MG63 (cell line): ENCODE data around the gene CYP2C8. TPM values are rescaled to one million over a fixed set of nuclear protein-coding genes. Genes with fewer than 3 reads are reported as not detected.

Experiments used
- DNase-seq: peaks from one replicate; pipeline ENCODE4 v3.0.0-alpha.2; 2020
- H3K27me3 ChIP-seq: fragments of 250-450 bp; sonication (Bioruptor Pico); 2 replicates; pipeline ENCODE4 v1.5.1; 2020; ENCODE audit warnings: mild to moderate bottlenecking, moderate library complexity
- H3K36me3 ChIP-seq: fragments of 250-450 bp; sonication (Bioruptor Pico); 2 replicates; pipeline ENCODE4 v1.5.1; 2020; ENCODE audit warnings: mild to moderate bottlenecking, moderate library complexity
- H3K4me3 ChIP-seq: fragments of 250-450 bp; sonication (Bioruptor Pico); 2 replicates; pipeline ENCODE4 v1.5.1; 2020; ENCODE audit warnings: mild to moderate bottlenecking, moderate library complexity
- H3K9me3 ChIP-seq: fragments of 250-450 bp; sonication (Bioruptor Pico); 2 replicates; pipeline ENCODE4 v1.5.1; 2020; ENCODE audit warnings: mild to moderate bottlenecking, moderate library complexity
- total RNA-seq: library from RNA; depleted of rRNA; stranded (reverse); fragments of >200 nt; shearing (Covaris generic); gene quantifications from 2 replicates; pipeline ENCODE4 v1.2.3, GENCODE V29; 2014; ENCODE audit warnings: low replicate concordance; rRNA removed

Gene CYP2C8
- total RNA-seq, 1 experiment from 2014 or later: not detected

- H3K4me3 ChIP-seq: no peak overlapping the region
- no peaks in the 10 kb centered on the region for H3K36me3 ChIP-seq
Measured at GRCh38 chr10:94997741-94998174, 71.5 kb downstream of the CYP2C8 start.

GRCh38 chr10:94992811-94993210 is 76.5 kb downstream of the CYP2C8 start:
- Histone ChIP-seq H3K9me3 (peaks cover 4% of the 10 kb centered on the region; the same call in 1 of the 2 replicates), H3K27me3 (no peaks in the 10 kb centered on the region), H3K36me3 (no peaks in the 10 kb centered on the region), H3K4me3 (no peak overlapping the region)
- peak; percentile 23 for DNase-seq

More at GRCh38 chr10:94997741-94998174, 71.5 kb downstream of the CYP2C8 start:
- DNase-seq: no peak
- H3K27me3 ChIP-seq: no peaks in the 10 kb centered on the region
- H3K9me3 ChIP-seq: no peaks in the 10 kb centered on the region

- peaks cover 4% of the 10 kb centered on the region; the same call in 1 of the 2 replicates for H3K9me3 ChIP-seq
- H3K4me3 ChIP-seq: no peak overlapping the region
- H3K36me3 ChIP-seq: no peaks in the 10 kb centered on the region
- no peaks in the 10 kb centered on the region for H3K27me3 ChIP-seq
- peak; percentile 3 for DNase-seq
Measured at GRCh38 chr10:94991243-94991888, 77.9 kb downstream of the CYP2C8 start.

DNA sequence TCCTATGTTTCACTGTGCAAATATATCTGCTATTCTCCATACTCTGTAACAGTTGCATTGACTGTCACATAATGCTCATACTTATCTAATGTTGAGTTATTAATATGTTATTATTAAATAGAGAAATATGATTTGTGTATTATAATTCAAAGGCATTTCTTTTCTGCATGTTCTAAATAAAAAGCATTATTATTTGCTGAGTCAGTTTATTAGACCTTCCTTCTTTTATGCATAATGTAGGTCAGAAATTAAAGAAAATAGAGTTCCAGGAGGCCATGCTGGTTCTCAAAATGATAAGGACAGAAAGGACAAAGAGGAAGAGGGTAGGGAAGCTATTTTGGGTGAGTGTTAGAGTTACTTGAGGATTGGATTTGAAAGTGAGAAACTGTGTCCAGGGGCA is 80.1 kb downstream of the CYP2C8 start:
- peaks cover 4% of the 10 kb centered on the region; the same call in 1 of the 2 replicates for H3K9me3 ChIP-seq
- no peak overlapping the region for H3K4me3 ChIP-seq
- no peaks in the 10 kb centered on the region for H3K36me3 ChIP-seq
- DNase-seq: no peak
- H3K27me3 ChIP-seq: no peaks in the 10 kb centered on the region

Other genes starting within 250 kb of the CYP2C8 start
- not detected in 2 replicates for gene CYP2C9, start 130.8 kb downstream of the CYP2C8 start, total RNA-seq
- gene ACSM6, start 124.7 kb upstream of the CYP2C8 start, total RNA-seq: not detected in 2 replicates
- 3.5 and 6.2 TPM in 2 replicates for gene PDLIM1, start 221.5 kb upstream of the CYP2C8 start, total RNA-seq